ENCODE results near the gene GREM2. TPM values are rescaled to one million over a fixed set of nuclear protein-coding genes. Genes with fewer than 3 reads are reported as not detected.
A peak's percentile ranks its signal among the peaks of the same experiment; 100 is the strongest.

GREM2 gene
- total and polyA plus RNA-seq, 10 of the 15 experiments (the other 5 are each of a cell fraction or from before 2014, with no cell fraction given) = not detected

- Histone ChIP-seq H3K79me2 (ENCODE audit: control insufficient read depth, insufficient read depth, low read length) (no peaks in the 10 kb centered on the region), H3K9ac (ENCODE audit: control insufficient read depth, insufficient read depth, low read length) (no peak overlapping the region), H3K27ac (ENCODE audit: control insufficient read depth, insufficient read depth) (no peak overlapping the region), H3K4me3 (no peak overlapping the region), H4K20me1 (ENCODE audit: control insufficient read depth, insufficient read depth) (no peaks in the 10 kb centered on the region), H3K4me1 (ENCODE audit: control insufficient read depth, insufficient read depth, low read length) (no peaks in the 10 kb centered on the region), H3K36me3 (ENCODE audit: control insufficient read depth in 2 of 2, insufficient read depth in 2 of 2, low read length in 1 of 2) (no peaks in the 10 kb centered on the region), H2AFZ (ENCODE audit: control insufficient read depth, low read depth, low read length) (no peak overlapping the region), H3K4me2 (ENCODE audit: control insufficient read depth, insufficient read depth) (no peak overlapping the region), H3K9me3 (replicated peaks; ENCODE audit: control insufficient read depth, insufficient read depth, low read length) (no peaks in the 10 kb centered on the region), H3K27me3 (replicated peaks in 1 of 2; ENCODE audit: control insufficient read depth in 2 of 2, insufficient read depth in 2 of 2, low read length in 1 of 2) (no peaks in the 10 kb centered on the region)
- CTCF ChIA-PET = no interaction called here
- intact Hi-C loops (cut with micrococcal nuclease; ENCODE audit: unreplicated experiment) (no loop called here), in situ Hi-C loops (cut with MboI) (no loop called here)
- 24% methylated on average over 7 of the region's 7 CpGs for WGBS (ENCODE audit: insufficient coverage, insufficient replicate concordance, low lambda C conversion rate, missing lambda C conversion rate)
- ATAC-seq (peak; percentile 76), FAIRE-seq (no peak), DNase-seq (ENCODE audit: low read depth, low spot score) (no peak)
- TF ChIP-seq BRCA1 (IDR thresholded peaks at IDR 0.05; ENCODE audit: low read depth, low read length) (no peak), BMI1 (IDR thresholded peaks at IDR 0.05; ENCODE audit: borderline replicate concordance) (no peak), NBN (IDR thresholded peaks at IDR 0.05) (no peak), MTA2 (IDR thresholded peaks at IDR 0.05; ENCODE audit: low read depth) (peak; percentile 19; the same call in 1 of the 2 replicates), MEF2B (IDR thresholded peaks at IDR 0.05; ENCODE audit: partially characterized antibody, poor library complexity, severe bottlenecking) (peak; percentile 62), PKNOX1 (IDR thresholded peaks at IDR 0.05) (no peak), EP300 (IDR thresholded peaks at IDR 0.05; ENCODE audit: borderline replicate concordance in 1 of 2, control insufficient read depth in 1 of 2, low read depth in 2 of 2, low read length in 2 of 2) (0 out of 4 replicates have a peak, but pooled peaks of 1 of the 2 experiments have one; percentile 7), ATF7 (IDR thresholded peaks at IDR 0.05; ENCODE audit: low read depth) (peak; percentile 22; the same call in 1 of the 2 replicates), YBX1 (IDR thresholded peaks at IDR 0.05) (no peak), REST (IDR thresholded peaks at IDR 0.05; ENCODE audit: low read depth, low read length) (no peak), ZBED1 (IDR thresholded peaks at IDR 0.05; ENCODE audit: borderline replicate concordance) (no peak), TARDBP (IDR thresholded peaks at IDR 0.05; ENCODE audit: borderline replicate concordance) (no peak), TBL1XR1 (IDR thresholded peaks at IDR 0.05; ENCODE audit: low read depth, low read length) (no peak)
- no TSS peak for BruUV-seq (replicated peaks)
- RAD21 ChIA-PET (ENCODE audit: unreplicated experiment) = no interaction called here
- SMC1A ChIA-PET (ENCODE audit: uncharacterized antibody, unreplicated experiment) = no interaction called here
- POLR2A ChIA-PET = interaction anchor here (0.7 kb wide), 1 partner anchor 32 kb away, joined by 3 read pairs; no protein-coding TSS in a partner anchor
Observed at GRCh38 chr1:240562111-240562590, 49.8 kb downstream of the GREM2 start.

All from GM12878 (cell line).